AG09319 (cell line): ENCODE data around the gene ADPRHL1.
"Not testable (repeated sequence)": the region's sequence is repeated elsewhere in the genome, so short reads cannot be mapped to it uniquely, and the experiment has no call there.

Source experiments
- DNase-seq: peaks from one replicate; pipeline ENCODE4 v3.0.0-alpha.2; 2010; ENCODE audit warnings: low read depth; ENCODE audit errors: extremely low read depth
- CTCF ChIP-seq: IDR thresholded peaks from 2 replicates; pipeline ENCODE4 v1.5.1; 2011; ENCODE audit warnings: low read depth, mild to moderate bottlenecking, inconsistent platforms, low read length, moderate library complexity

Gene ADPRHL1

GRCh38 chr13:113441661-113442060 lies 11.6 kb downstream of the ADPRHL1 start:
- DNase-seq: no peak
- TF ChIP-seq CTCF: no peak

DNA sequence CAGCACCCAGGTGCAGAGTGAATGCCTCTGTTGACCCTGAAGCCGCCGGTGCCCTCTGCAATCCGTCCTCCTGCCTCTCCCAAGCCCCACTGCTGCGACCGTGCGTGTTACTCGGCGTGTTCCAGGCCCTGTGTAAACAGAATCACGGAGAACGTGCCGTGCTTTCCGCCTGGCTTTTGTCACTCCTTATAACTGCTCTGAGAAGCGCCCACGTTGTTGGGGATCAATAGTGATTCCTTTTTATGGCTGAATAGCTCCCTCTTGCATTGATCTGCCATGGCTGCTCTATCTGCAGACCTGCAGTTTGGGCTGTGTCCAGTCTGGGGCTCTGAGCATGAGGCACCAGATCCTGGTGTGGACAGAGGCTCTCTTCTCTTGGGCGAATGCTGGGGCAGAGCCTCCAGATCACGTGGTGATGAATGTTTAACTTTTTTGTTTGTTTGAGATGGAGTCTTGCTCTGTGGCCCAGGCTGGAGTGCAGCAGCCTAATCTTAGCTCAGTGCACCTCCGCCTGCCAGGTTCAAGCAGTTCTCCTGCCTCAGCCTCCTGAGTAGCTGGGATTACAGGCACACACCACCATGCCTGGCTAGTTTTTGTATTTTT lies 15.8 kb downstream of the ADPRHL1 start:
- no peak for DNase-seq
- TF ChIP-seq CTCF: no peak

DNA sequence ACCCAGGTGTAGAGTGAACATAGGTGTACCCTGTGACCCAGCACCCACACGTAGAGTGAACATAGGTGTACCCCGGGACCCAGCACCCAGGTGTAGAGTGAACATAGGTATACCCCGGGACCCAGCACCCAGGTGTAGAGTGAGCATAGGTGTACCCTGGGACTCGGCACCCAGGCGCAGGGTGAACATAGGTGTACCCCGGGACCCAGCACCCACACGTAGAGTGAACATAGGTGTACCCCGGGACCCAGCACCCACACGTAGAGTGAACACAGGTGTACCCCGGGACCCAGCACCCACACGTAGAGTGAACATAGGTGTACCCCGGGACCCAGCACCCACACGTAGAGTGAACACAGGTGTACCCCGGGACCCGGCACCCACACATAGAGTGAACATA lies 16.4 kb downstream of the ADPRHL1 start:
- not testable (repeated sequence) for DNase-seq

DNA sequence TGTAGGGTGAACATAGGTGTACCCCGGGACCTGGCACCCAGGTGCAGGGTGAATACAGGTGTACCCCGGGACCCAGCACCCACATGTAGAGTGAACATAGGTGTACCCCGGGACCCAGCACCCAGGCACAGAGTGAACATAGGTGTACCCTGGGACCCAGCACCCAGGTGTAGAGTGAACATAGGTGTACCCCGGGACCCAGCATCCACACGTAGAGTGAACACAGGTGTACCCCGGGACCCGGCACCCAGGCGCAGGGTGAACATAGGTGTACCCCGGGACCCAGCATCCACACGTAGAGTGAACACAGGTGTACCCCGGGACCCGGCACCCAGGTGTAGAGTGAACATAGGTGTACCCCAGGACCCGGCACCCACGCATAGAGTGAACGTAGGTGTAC lies 17.4 kb downstream of the ADPRHL1 start:
- not testable (repeated sequence) for DNase-seq

DNA sequence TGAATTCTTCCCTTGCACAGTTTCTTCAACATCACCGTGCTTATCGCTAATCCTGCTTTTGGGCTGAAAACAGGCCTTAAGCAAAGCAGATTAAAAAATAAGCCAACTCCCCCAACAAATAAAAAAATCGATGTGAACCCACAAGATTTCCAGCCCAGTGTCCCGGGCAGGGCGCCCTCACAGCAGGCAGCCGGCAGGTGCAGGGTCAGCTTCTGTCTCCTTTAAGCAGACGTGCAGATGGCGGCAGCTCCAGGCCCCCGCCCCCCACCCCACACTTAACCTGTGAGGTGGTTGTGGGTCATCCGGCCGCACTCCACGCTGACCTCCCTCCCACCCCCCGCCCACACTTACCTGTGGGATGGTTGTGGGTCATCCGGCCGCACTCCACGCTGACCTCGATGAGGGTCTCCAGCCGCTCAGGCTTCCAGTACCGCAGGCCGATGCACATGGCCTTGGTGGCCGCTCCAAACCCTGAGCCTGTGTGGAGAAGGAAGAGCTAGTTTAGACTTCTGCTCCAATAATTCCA lies 19.8 kb downstream of the ADPRHL1 start:
- DNase-seq: no peak

GRCh38 chr13:113432506-113433270 lies 20.6 kb downstream of the ADPRHL1 start:
- TF ChIP-seq CTCF: no peak
- no peak for DNase-seq

More for the DNA sequence above, 19.8 kb downstream of the ADPRHL1 start:
- TF ChIP-seq CTCF: no peak

GRCh38 chr13:113431171-113431570 lies 22.1 kb downstream of the ADPRHL1 start:
- DNase-seq: no peak
- no peak for TF ChIP-seq CTCF

DNA sequence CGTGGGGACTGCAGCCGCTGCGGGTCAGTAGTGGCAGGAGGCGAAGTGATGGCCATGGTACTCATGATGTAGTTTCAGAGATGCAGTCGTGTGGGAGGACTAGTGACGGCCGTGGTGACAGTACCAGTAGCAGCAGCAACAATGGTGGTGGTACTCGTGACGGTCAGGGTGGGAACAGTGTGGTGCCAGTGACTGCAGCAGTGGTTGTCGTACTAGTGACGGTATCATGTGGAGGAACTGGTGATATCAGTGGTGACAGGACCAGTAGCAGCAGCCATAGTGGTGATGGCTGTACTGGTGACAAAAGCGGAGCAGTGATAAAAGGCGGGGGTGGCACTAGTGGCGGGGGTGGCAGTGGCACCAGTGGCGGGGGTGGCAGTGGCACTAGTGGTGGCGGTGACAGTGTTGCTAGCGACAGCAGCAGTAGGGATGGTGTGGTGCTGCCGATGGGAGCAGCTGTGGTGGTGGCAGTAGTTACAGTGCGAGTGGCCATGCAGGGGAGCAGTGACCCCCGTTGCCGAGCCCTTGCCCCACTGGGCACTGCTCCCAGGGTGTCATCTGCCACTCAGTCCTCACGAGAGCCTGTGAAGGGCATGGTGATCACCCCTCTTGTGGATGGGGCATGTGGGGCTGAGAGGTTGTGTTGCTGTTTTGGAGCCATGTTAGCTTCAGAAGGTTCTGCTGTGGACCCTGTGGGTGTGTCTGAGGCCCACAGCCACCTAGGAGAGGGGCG lies 22.7 kb downstream of the ADPRHL1 start:
- DNase-seq: no peak
- no peak for TF ChIP-seq CTCF
